Hepatocyte (in vitro differentiated cells): ENCODE measurements around the gene ELL.

ENCODE experiments used
- CTCF ChIP-seq: fragments of 200-600 bp; sonication (generic); IDR thresholded peaks from 2 replicates; pipeline ENCODE4 v1.5.1; 2016; ENCODE audit warnings: antibody characterized with exemption, mild to moderate bottlenecking; ENCODE audit not compliant: poor library complexity
- EZH2 ChIP-seq: fragments of 200-600 bp; sonication (generic); IDR thresholded peaks from 2 replicates; pipeline ENCODE4 v1.6.1; 2016; ENCODE audit warnings: antibody characterized with exemption, mild to moderate bottlenecking, borderline replicate concordance
- EZH2phosphoT487 ChIP-seq: fragments of 200-600 bp; sonication (generic); IDR thresholded peaks from one replicate; pipeline ENCODE4 v1.6.1; 2018; ENCODE audit warnings: antibody characterized with exemption, mild to moderate bottlenecking, low read depth, moderate library complexity; ENCODE audit not compliant: unreplicated experiment, severe bottlenecking

- TF ChIP-seq CTCF, result no peak
- no peak for TF ChIP-seq EZH2phosphoT487
- no peak for TF ChIP-seq EZH2
Observed at GRCh38 chr19:18464646-18465045, 57.2 kb downstream of the ELL start.
